GM18858 (cell line): ENCODE data around the gene BFSP2.
"Not testable (repeated sequence)": the region's sequence is repeated elsewhere in the genome, so short reads cannot be mapped to it uniquely, and the experiment has no call there.

ENCODE experiments used
- ATAC-seq: cut with Tn5 transposase; IDR thresholded peaks from one replicate; pipeline ENCODE4 v1.9.1; 2021; ENCODE audit not compliant: unreplicated experiment

Gene BFSP2

DNA sequence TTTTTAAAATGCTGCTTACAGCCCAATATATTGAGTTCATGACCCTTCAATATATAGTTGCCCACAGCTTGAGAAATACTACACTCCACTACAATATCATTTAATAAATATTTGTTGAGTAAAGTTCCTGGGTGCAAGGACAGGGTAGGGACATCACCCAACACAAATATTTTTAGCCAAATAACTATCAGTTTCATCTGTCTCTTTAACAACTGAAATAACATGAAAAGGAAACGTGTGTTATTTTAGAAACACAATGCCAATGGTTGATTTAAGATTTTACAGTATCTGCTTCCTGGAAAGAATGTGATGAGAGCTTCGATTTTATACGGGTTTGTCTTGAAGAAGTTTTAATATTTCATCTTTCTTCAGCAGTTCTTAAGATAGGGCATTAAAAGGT lies 106.0 kb downstream of the BFSP2 start:
- peak; percentile 35 for ATAC-seq

DNA sequence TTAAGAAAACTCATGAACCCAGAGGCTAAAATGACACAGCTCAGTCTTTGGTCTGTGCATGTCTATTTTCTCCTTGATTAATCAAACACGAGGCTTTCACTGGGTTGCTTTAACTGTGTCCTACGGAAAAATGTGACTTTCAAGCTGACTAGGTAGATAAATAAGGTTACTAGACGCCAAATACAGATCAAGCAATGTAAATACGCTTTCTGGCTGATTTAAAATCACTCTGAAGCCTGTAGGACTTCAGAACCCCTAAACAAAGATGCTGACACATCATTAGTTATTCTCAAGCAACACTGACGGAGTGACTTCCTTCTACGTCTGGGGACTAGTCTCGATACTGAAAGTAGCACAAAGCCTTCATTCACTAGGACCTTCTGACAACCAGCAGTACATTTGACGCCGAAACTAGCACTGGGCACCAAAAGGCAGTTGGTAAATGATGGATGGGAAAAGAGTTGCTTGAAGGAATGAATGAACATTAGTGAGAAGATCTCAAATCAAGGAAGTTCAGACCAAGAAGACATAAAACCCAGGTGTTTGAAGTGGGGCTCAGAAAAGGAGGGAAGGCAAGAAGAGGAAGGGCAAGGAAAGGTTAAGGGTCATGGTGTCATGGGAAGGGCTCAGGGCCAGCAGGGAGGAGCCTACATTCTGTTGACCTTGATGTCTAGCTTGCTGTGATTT lies 106.5 kb downstream of the BFSP2 start:
- ATAC-seq, result peak; percentile 96

DNA sequence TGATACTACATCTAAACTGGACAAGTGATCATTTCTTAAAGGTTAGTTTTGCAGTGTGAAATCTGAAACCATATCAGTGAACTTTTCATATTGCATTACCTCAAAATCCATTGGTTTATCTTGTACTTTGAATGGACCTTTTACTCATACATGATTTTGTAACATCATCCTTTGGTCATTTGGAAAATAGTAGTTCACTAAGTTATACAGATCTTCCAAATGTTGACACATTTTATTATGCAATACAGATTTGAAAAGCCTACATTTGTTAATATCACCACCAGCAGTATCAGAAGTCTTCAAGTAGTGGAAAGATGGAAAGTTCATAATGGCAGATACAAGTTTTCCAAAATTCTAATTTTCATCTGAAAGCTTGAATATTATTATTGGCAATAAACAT lies 109.6 kb downstream of the BFSP2 start:
- ATAC-seq, result no peak

DNA sequence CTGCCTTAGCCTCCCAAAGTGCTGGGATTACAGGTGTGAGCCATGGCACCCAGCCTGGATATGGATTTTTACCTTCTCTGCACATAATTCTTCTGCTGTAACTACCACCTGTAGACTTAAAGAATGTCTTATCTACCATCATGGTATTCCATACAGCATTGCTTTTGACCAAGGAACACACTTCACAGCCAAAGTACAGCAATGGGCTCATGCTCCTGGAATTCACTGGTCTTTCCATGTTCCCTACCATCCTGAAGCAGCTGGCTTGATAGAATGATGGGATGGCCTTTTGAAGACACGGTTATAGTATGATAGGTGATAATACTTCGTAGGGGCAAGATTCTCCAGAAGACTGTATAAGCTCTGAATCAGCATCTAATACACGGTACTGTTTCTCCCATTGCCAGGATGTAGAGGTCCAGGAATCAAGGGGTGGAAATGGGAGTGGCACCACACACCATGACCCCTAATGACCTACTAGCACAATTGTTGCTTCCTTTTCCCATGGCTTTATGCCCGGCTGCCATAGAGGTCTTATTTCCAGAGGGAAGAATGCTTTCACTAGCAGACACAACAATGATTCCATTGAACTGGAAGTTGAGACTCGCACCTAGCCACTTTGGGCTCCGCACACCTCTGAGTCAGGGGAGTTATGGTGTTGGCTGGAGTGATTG lies 112.7 kb downstream of the BFSP2 start:
- no peak for ATAC-seq

DNA sequence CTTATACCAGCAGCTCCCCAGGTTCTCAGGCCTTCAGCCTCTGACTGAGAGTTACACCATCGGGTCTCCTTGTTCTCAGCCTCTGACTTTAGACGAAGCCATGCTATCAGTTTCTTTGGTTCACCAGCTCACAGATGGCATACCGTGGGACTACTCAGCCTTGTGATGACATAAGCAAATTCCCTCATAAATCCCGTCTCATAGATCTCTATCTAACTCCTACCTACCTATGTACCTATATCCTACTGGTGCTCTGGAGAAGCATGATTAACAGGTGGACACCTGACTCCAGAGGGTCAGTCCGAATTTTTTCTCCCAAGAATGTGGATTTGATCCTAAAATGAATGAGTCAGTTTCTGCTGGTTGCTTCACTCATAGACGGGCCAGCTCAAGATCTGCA lies 114.6 kb downstream of the BFSP2 start:
- no peak for ATAC-seq

DNA sequence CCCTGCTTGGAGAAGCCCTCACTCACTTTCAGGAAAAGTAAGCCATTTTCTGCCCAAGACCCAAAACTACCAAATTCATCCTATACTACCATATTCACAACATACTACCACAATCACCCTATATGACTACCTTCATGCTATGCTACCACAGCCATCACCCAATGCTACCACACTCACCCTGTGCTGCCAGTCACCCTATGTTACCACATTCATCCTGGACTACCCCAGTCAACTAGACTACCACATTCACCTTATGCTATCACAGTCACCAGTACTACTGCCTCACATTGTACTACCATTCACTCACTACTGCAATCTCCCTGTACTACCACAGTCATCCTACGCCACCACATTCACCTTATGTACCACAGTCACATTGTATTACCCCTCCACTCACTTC lies 115.3 kb downstream of the BFSP2 start:
- no peak for ATAC-seq

DNA sequence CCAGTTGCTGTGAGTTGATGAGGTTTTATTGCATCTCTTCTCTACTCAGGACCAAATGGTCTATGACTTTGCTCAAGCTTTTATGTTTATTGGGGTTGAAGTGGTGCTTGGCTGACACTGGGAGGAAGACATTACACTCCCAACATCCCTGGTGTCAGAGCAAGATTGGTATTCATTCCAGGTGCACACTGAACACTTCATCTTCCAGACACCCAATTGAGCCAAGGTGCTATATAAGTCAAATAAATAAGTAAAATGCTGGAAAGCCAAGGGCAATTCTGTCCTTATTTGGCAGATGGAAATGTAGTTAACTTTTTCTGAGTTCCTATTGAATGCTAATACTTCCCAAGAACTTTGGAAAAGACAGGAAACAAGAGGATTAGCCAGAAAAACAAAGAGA lies 120.4 kb downstream of the BFSP2 start:
- no peak for ATAC-seq

DNA sequence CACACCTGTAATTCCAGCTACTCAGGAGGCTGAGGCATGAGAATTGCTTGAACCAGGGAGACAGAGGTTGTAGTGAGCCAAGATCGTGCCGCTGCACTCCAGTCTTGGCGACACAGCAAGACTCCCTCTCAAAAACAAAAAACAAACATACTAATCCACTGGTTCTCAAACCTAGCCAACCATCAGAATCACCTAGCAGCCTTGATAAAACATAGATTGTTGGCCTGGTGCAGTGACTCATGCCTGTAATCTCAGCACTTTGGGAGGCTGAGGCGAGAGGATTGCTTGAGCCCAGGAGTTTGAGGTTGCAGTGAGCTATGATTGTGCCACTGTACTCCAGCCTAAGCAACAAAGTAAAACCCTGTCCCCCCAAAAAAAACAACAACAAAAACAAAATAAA lies 121.1 kb downstream of the BFSP2 start:
- ATAC-seq, result not testable (repeated sequence)

DNA sequence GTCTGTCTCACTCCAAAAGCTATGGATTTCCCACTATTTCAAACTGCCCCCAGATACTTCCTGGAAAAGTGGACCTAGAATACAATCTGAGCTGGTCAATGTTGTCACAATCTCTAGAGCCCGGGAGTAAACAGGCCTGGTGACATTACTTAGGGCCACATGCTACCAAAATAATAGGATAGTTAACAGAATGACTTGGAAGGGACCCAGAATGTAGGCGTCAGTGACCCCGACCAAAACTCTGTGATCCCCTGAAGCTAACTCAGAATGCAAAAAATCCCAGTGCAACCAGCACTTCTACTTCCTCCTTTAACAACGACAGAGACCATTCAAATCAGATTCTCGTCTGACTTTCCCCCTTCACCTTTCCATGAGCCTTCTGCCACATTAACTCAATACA lies 122.1 kb downstream of the BFSP2 start:
- peak; percentile 40 for ATAC-seq

DNA sequence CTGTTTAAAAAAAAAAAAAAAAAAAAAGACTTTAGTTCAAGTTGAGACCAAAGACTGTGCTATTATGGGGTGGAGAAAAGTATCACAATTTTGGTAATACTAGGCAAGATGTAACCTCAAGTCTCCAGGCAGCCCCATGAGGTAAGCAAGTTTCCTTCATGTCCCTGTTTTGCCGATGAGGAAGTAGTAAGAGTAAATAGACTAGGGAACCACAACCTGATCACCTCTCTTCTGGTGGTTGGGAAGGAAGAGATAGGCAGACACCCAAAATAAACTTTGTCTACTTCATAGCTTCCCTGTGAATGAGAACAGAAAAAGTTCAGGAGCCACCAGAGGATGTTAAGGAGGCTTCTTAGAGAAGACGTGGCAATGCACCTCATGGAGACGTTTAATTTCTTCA lies 123.9 kb downstream of the BFSP2 start:
- ATAC-seq, result not testable (repeated sequence)
